Endothelial cell of umbilical vein (primary cell): ENCODE data around the gene ZNF48. TPM values are rescaled to one million over a fixed set of nuclear protein-coding genes. Genes with fewer than 3 reads are reported as not detected.

Experiments used
- BruUV-seq: library from RNA; stranded (reverse); fragments of 400-500 nt; replicated peaks from 2 replicates; lab custom pipeline; 2021; lab: Mats Ljungman, UMichigan
- CTCF ChIA-PET: fragments of 300-600, 350-600 bp; sonication (Branson Sonifier 250); formaldehyde crosslinking; loops from one replicate; lab custom pipeline; 2021; ENCODE audit warnings: antibody characterized with exemption, inconsistent platforms; lab: Charles Lee
- POLR2A ChIA-PET: fragments of 300-600, 350-600 bp; sonication (Branson Sonifier 250); formaldehyde crosslinking; loops from one replicate; lab custom pipeline; 2021; ENCODE audit warnings: antibody characterized with exemption, inconsistent platforms; lab: Charles Lee
- DNase-seq: peaks from one replicate; pipeline ENCODE4 v3.0.0-alpha.2; 2011; ENCODE audit warnings: low read depth, low spot score
- FAIRE-seq: peaks from 2 replicates; lab custom pipeline; 2011; peaks lifted over from hg19 to GRCh38; lab: Jason Lieb, UNC
- H2AFZ ChIP-seq: 2 replicates; pipeline ENCODE4 v1.6.0; 2012; ENCODE audit warnings: low read depth, low read length, control low read depth, inconsistent platforms
- H3K27ac ChIP-seq: 2 replicates; pipeline ENCODE4 v1.5.1; 2011; ENCODE audit warnings: low read depth, mild to moderate bottlenecking, control low read depth, low read length, moderate library complexity; ENCODE audit not compliant: insufficient read depth
- H3K27me3 ChIP-seq, 2 experiments: 2 replicates each; pipeline versions ENCODE4 v1.6.0 to v1.6.1; 2011; ENCODE audit warnings: low read length in 2 of 2, mixed read lengths in 1 of 2; ENCODE audit not compliant: control insufficient read depth in 2 of 2, insufficient read depth in 2 of 2
- H3K36me3 ChIP-seq, 2 experiments: 2 replicates in 1 of 2; 3 replicates in 1 of 2; pipeline ENCODE4 v1.5.1; 2011; ENCODE audit warnings: low read length in 2 of 2, mild to moderate bottlenecking in 1 of 2, moderate library complexity in 1 of 2; ENCODE audit not compliant: control insufficient read depth in 2 of 2, insufficient read depth in 2 of 2; ENCODE audit errors: extremely low read depth in 1 of 2
- H3K4me1 ChIP-seq: 3 replicates; pipeline ENCODE4 v1.5.1; 2011; ENCODE audit warnings: mild to moderate bottlenecking, low read length; ENCODE audit not compliant: control insufficient read depth, insufficient read depth; ENCODE audit errors: extremely low read depth
- H3K4me2 ChIP-seq: 2 replicates; pipeline ENCODE4 v1.6.1; 2011; ENCODE audit warnings: low read length, control low read depth, mixed read lengths; ENCODE audit not compliant: insufficient read depth
- H3K4me3 ChIP-seq, 3 experiments: fragments of 200-600 bp in 1 of 3; sonication (generic), shearing (Covaris generic) in 1 of 3; replicated peaks in 1 of 3; 2 replicates each; pipeline ENCODE4 v1.5.1; 2011 to 2016; ENCODE audit warnings: control low read depth in 3 of 3, low read length in 3 of 3, mild to moderate bottlenecking in 2 of 3, inconsistent platforms in 1 of 3, low read depth in 1 of 3, moderate library complexity in 1 of 3; ENCODE audit not compliant: insufficient read depth in 1 of 3
- H3K79me2 ChIP-seq: 2 replicates; pipeline ENCODE4 v1.6.0; 2012; ENCODE audit warnings: low read length, inconsistent platforms; ENCODE audit not compliant: control insufficient read depth, insufficient read depth
- H3K9ac ChIP-seq: replicated peaks from 2 replicates; pipeline ENCODE3; 2011; ENCODE audit warnings: low read length, control low read depth; ENCODE audit not compliant: insufficient read depth; ENCODE audit errors: extremely low read depth
- H3K9me1 ChIP-seq: replicated peaks from 3 replicates; pipeline ENCODE4 v1.6.0; 2011; ENCODE audit warnings: mild to moderate bottlenecking, low read length; ENCODE audit not compliant: control insufficient read depth, insufficient read depth; ENCODE audit errors: extremely low read depth
- H3K9me3 ChIP-seq: replicated peaks from 2 replicates; pipeline ENCODE4 v1.5.1; 2012; ENCODE audit warnings: low read length, inconsistent platforms; ENCODE audit not compliant: control insufficient read depth, insufficient read depth
- H4K20me1 ChIP-seq: replicated peaks from 2 replicates; pipeline ENCODE3; 2011; ENCODE audit warnings: mild to moderate bottlenecking, low read length; ENCODE audit not compliant: control insufficient read depth, insufficient read depth; ENCODE audit errors: extremely low read depth
- EZH2 ChIP-seq: IDR thresholded peaks from 2 replicates; pipeline ENCODE4 v1.6.1; 2012; ENCODE audit warnings: borderline replicate concordance, low read depth, mild to moderate bottlenecking, moderate library complexity, low read length, inconsistent platforms; ENCODE audit not compliant: severe bottlenecking
- FOS ChIP-seq: IDR thresholded peaks from 2 replicates; pipeline ENCODE4 v1.6.1; 2011; ENCODE audit warnings: mild to moderate bottlenecking, low read length, moderate library complexity, borderline replicate concordance; ENCODE audit not compliant: insufficient read depth
- GATA2 ChIP-seq: IDR thresholded peaks from 2 replicates; pipeline ENCODE4 v1.7.0; 2011; ENCODE audit warnings: low read depth, mild to moderate bottlenecking, moderate library complexity, mixed read lengths, low read length; ENCODE audit not compliant: insufficient read length, insufficient read depth
- JUN ChIP-seq: IDR thresholded peaks from 2 replicates; pipeline ENCODE4 v1.6.1; 2011; ENCODE audit warnings: borderline replicate concordance, low read depth; ENCODE audit not compliant: insufficient read length, insufficient read depth
- MYC ChIP-seq: IDR thresholded peaks from one replicate; pipeline ENCODE4 v1.6.1; 2011; ENCODE audit warnings: mild to moderate bottlenecking, low read depth, low read length
- POLR2A ChIP-seq: IDR thresholded peaks from 2 replicates; pipeline ENCODE4 v1.6.1; 2012; ENCODE audit warnings: low read depth, mild to moderate bottlenecking, control low read depth, low read length
- dilution Hi-C: fragments of 300-500 bp; cut with MboI; formaldehyde crosslinking; loops from one replicate; pipeline ENCODE4 v1.15.0; 2019; ENCODE audit warnings: low sequenced_read_pairs; ENCODE audit not compliant: extremely low pct_ligation_motif_present
- intact Hi-C: fragments of 100-400 bp; cut with micrococcal nuclease; formaldehyde crosslinking; loops from one replicate; pipeline ENCODE4 v1.10.0; 2022
- polyA plus RNA-seq, 4 experiments: library from polyadenylated mRNA; depleted of rRNA in 3 of 4; stranded (reverse) in 3 of 4; unstranded in 1 of 4; fragments of >200 nt; gene quantifications; 2 replicates each; pipeline versions ENCODE4 v1.2.1 to v1.2.3, GENCODE V29; 2011 to 2012; ENCODE audit warnings: missing spikeins in 1 of 4
- total RNA-seq: library from RNA; stranded (reverse); gene quantifications from 2 replicates; pipeline ENCODE4 v1.2.3, GENCODE V29; 2021
- TF ChIP-seq, protein P1 (sequence below): IDR thresholded peaks from 2 replicates; pipeline ENCODE4 v1.6.1; 2011; ENCODE audit not compliant: insufficient read depth, insufficient read length

ZNF48 gene
- total and polyA plus RNA-seq, 2 donors (not counting 3 experiments of a cell fraction or from before 2014, with no cell fraction given) = 15.3 to 16.1 TPM

DNA sequence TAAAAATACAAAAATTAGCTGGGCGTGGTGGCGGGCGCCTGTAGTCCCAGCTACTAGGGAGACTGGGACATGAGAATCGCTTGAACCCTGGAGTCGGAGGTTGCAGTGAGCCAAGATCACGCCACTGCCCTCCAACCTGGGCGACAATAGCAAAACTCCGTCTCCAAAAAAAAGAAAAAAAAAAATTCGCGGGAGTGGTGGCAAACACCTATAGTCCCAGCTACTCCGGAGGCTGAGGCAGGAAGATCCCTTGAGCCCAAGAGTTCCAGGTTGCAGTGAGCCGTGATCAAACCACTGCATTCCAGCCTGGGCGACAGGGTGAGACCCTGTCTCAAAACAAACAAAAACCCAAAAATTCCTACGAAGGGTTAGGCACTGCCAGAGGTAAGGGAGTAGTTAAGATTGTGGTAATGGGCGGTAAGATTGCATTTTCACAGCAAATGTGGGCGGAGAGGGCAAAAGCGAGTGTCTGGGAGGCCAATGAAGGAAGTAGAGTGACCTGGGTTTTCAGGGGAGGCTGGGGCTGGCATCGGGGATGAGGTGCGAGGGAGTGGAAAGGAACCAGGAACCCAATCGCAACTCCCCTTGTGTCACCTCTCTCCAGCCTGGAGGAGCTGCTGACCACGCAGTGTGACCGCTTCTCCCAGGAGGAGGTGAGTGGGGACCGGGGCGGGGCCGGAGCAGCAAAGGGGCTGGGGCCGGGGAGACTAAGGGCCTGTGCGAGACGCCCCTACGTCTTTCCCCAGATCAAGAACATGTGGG lies 18.0 kb upstream of the ZNF48 start:
- Histone ChIP-seq H3K4me2 (peak overlapping the region; percentile 83), H3K79me2 (no peaks in the 10 kb centered on the region), H3K27ac (peak overlapping the region; percentile 98), H4K20me1 (no peaks in the 10 kb centered on the region), H3K9me3 (no peaks in the 10 kb centered on the region), H3K4me1 (peaks cover 12% of the 10 kb centered on the region), H3K9me1 (no peaks in the 10 kb centered on the region), H3K9ac (peak overlapping the region; percentile 92), H2AFZ (peak overlapping the region; percentile 61), H3K36me3 (no peaks in the 10 kb centered on the region), H3K27me3 (no peaks in the 10 kb centered on the region), H3K4me3 (peak overlapping the region in 2 of 3 experiments; percentile 49)
- DNase-seq (no peak), FAIRE-seq (peak; percentile 69)
- TF ChIP-seq MYC (no peak), JUN (no peak), EZH2 (no peak)
- TF ChIP-seq, protein P1, sequence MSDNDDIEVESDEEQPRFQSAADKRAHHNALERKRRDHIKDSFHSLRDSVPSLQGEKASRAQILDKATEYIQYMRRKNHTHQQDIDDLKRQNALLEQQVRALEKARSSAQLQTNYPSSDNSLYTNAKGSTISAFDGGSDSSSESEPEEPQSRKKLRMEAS = no peak
- intact Hi-C loops (no loop called here), dilution Hi-C loops (no loop called here)
- no TSS peak for BruUV-seq
- ChIA-PET CTCF (interaction anchor here (1.5 to 2.0 kb wide), 5 partner anchors 16 to 40 kb away, joined by 4 to 11 read pairs (median 6); partner anchors contain the start of gene ZNF48), POLR2A (interaction anchor here (1.5 kb wide), 1 partner anchor 23 kb away, joined by 4 read pairs; no protein-coding TSS in a partner anchor)

DNA sequence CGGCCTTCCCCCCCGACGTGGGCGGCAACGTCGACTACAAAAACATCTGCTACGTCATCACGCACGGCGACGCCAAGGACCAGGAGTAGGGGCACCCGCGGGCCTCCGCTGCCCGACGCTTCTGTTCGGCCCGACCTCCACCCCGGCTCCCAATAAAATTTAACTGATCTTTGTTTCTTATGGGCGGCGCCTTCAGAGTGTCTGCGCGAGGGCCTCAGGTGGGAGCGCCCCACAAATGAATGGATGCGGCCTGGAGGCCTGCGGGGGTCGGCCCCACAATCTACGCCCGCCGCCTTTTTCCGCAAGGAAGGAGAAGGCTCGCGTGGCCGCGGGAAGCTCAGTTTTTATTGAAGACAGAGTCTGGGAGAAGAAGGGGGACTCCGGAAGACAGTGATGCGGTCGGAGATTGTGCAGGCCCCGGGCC lies 17.4 kb upstream of the ZNF48 start:
- H3K36me3 ChIP-seq = no peaks in the 10 kb centered on the region
- no peaks in the 10 kb centered on the region for H4K20me1 ChIP-seq
- no peaks in the 10 kb centered on the region for H3K9me3 ChIP-seq
- BruUV-seq = TSS peak; percentile 80
- peaks cover 12% of the 10 kb centered on the region for H3K4me1 ChIP-seq
- peak overlapping the region; percentile 26 to 49 (median 49) for H3K4me3 ChIP-seq
- H3K9me1 ChIP-seq = no peaks in the 10 kb centered on the region
- TF ChIP-seq GATA2 (peak; percentile 42), POLR2A (peak; percentile 53), FOS (no peak)
- TF ChIP-seq, protein P1 = peak; percentile 54
- dilution Hi-C loops (no loop called here), intact Hi-C loops (loop anchor here (1.0 kb wide), 3 partner anchors 8 to 22 kb away; partner anchors contain the start of genes TBC1D10B and ZNF48)
- DNase-seq (peak; percentile 92), FAIRE-seq (no peak)
- H2AFZ ChIP-seq = peak overlapping the region; percentile 61
- CTCF ChIA-PET = interaction anchor here (0.9 to 2.0 kb wide), 7 partner anchors 9 to 40 kb away, joined by 3 to 11 read pairs (median 6); partner anchors contain the start of gene ZNF48
- POLR2A ChIA-PET = interaction anchor here (0.8 to 1.5 kb wide), 2 partner anchors 18 to 22 kb away, joined by 4 to 5 read pairs; partner anchors contain the start of gene ZNF48
- no peaks in the 10 kb centered on the region for H3K27me3 ChIP-seq
- no peaks in the 10 kb centered on the region for H3K79me2 ChIP-seq
- H3K27ac ChIP-seq = peak overlapping the region; percentile 98
- peak overlapping the region; percentile 92 for H3K9ac ChIP-seq
- H3K4me2 ChIP-seq = peak overlapping the region; percentile 83
